ENCODE data around the gene NBDY.

Gene NBDY

DNA sequence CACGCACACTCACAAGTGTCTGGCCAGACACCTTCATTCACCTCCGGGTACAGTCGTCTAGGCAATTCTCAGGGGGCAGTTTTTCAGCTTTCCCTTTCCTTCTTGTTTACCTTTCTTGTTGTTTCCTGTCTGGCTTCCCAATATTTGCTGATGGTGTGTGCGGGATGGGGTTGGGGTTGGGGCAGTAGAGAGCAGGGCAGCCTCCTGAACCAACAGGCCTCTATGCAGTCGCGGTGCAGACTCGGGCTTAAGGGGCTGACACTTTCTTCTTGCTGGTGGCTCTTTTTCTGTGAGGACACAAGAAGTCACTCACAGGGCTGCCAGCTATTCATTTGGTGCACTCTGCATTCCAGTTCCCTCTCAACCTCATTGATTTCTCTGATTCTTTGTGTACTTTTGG, 56.4 kb downstream of the NBDY start:
- no peak for DNase-seq (ENCODE audit: low spot score)

- no peak for DNase-seq (ENCODE audit: low spot score)
These were observed 58.1 kb downstream of the NBDY start for GRCh38 chrX:56786889-56787733.

DNA sequence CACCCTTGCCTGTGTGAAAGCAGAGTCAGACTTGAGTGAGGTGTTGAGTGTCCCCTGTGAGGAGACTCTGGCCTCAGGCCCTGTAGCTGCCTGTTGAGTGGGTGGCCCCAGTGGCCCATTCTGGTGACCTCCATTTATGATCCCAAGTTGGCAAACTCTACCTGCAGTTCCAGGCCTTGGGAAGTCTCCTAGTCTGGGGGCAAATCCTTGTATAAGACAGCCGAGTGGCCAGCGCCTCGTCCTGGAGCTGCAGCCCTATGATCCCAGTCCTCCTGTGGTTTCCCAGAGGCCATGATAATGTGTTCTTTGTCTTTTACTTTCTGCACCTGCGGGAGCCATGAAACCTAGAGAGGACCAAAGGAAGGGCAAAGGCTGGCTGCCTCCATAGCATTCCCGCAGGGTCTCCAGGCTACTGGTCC, 58.7 kb downstream of the NBDY start:
- no peak for DNase-seq (ENCODE audit: low spot score)

GRCh38 chrX:56788229-56788628, 59.2 kb downstream of the NBDY start:
- DNase-seq (ENCODE audit: low spot score), result no peak

DNA sequence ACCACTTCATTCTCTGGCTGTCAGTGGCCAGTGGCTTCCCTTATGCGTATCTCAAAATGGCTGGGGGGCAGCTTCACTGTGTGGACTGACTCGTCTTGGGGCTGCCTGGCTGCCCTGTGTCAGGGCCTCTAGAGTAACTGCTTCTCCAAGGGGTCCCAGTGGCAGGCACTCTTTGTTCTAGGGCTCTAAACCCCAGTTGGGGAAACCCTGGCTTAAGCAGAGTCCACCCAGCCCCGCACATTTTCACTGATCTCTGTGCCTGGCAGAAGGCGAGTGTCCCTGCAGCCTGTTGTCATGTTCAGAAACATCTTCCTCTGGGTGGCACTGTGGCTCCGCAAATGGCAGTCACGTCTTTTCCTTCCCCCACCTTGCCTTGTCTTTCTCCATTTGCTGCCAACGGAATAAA, 59.7 kb downstream of the NBDY start:
- no peak for DNase-seq (ENCODE audit: low spot score)

- DNase-seq (ENCODE audit: low spot score), result no peak
These were observed 60.6 kb downstream of the NBDY start for GRCh38 chrX:56789518-56790070.

DNA sequence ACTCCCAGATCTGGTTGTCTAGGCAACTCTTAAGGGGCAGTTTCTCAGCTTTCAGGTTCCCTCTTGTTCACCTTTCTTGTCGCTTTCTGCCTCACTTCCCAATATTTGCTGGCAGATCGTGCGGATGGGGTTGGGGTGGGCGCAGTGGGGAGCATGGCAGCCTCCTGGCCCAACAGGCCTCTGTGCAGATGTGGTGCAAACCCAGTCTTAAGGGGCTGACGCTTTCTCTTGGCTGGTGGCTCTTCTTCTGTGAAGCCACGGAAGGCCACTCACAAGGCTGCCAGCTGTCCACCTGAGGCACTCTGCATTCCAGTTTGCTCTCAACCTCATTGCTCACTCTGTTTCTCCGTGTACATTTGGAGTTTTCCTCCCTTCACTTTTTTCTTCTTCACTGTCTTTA, 61.7 kb downstream of the NBDY start:
- DNase-seq (ENCODE audit: low spot score), result no peak

DNA sequence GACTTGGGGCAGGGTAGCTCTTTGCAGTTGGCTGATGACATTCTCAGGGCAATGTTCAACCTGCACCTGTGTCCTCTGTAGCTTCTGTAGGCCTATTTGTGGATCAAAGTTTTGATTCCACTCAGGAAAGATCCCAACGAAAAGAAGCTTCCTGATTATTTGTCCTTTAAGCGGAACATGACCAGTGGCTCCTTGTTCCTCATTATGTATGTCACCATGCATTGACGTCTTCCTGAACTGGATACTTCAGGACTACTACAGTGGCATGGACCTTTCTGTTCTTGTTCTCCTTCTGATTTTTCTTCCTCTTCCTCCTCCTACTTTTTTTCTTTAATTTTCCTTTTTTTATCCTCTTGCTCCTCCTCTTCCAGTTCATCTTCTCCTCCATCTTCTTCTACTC, 62.4 kb downstream of the NBDY start:
- DNase-seq (ENCODE audit: low spot score), result no peak

GRCh38 chrX:56792270-56793111, 63.4 kb downstream of the NBDY start:
- no peak for DNase-seq (ENCODE audit: low spot score)

GRCh38 chrX:56793112-56793430, 64.0 kb downstream of the NBDY start:
- no peak for DNase-seq (ENCODE audit: low spot score)

GRCh38 chrX:56793521-56794320, 64.7 kb downstream of the NBDY start:
- no peak for DNase-seq (ENCODE audit: low spot score)

DNA sequence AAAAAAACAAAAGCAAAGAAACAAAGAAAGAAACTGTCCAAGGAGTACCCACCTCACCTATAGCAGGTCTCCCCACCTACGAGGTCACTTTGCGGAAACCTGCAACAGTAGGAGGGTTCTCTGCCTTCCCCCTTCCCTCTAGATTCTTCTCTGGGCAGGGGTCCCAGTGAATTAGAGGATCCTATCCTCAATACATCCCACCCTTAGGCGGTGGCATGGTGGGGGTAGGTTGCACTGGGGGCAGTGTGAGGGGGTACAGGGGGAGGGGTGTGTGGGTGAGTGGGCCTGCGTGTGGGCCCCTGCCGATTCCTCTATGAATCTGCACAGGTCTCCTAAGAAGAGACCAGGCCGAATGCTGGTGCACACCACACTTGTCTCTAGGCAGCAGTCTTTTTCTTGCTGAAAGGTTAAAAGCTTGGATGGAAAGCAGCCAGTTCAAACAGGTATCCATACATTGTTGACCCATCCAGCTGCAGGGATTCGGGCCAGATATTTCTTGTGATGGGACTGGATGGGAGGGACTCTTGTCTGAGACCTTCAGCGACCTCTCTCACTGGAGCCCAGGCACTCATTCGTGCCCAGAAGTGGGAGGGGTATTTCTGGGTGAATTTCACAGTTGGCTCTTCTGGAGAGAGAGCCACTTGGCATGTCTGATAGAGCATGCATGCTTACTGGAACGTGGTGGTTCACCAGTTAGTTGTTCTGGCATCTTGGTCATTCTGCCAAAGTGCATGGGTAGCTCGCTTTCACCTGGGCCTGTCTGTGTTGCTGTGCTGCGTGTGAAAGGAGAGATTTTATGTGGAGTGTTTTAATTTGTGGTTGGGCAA, 65.6 kb downstream of the NBDY start:
- no peak for DNase-seq (ENCODE audit: low spot score)

GRCh38 chrX:56795309-56795868, 66.3 kb downstream of the NBDY start:
- DNase-seq (ENCODE audit: low spot score), result no peak

- no peak for DNase-seq (ENCODE audit: low spot score)
These were observed 67.8 kb downstream of the NBDY start for GRCh38 chrX:56796641-56797395.

GRCh38 chrX:56797574-56798338, 68.7 kb downstream of the NBDY start:
- DNase-seq (ENCODE audit: low spot score), result no peak

- no peak for DNase-seq (ENCODE audit: low spot score)
These were observed 69.3 kb downstream of the NBDY start for GRCh38 chrX:56798339-56798711.

DNA sequence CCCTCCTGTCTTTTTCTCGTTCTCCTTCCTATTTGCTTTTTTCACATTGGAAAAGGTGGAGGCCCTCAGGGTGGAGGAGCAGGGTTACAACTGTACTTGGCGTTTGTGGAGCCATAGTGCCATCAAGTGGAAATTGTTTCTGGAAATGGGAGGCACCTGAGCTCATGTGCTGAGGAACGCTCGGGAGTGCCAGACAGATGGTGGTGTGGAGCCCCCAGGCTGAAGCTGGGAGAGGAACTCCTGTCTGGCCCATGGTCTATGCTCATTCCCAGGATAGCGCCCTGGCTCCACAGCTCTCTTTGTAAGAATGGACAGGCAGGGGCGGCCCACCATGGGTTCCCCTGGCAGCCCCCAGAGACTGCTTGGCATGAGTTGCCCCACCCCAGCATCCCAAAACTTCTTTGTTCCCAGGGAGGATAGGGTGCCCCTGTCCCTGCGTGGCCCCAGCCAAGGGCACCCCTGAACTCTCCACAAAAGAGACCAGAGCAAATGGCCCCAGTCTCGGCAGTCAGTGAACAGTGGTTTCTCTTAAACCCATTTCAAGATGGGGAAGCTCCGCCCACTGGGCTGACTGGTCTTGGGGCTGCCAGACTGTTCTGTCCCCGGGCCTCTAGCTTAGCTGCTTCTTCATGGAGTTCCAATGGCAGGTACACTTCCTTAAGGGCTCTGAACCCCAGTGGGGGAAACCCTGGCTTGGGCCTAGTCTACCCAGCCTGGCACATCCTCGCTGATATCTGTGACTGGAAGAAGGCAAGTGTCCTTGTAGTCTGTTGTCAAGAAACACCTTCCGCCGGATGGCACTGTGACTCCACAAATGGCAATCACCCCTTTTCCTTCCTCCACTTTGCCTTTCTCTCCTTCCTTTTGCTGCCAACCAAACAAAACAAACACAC, 70.1 kb downstream of the NBDY start:
- DNase-seq (ENCODE audit: low spot score), result peak; percentile 1

DNA sequence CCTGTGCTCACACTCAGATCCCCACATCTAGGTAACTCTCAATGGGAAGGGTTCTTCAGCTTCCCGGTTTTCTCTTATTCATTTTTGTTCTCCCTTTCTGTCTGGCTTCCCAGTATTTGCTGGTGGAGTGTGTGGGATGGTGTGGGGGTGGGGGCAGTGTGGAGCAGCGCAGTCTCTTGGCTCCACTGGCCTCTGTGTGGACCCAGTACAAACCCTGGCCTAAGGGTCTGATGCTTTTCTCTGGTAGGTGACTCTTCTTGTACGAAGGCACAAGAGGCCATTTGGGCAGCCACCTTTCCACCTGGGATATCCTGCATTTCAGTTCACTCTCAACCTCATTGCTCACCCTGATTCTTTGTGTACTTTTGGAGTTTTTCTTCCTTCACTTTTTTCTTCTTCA, 71.3 kb downstream of the NBDY start:
- no peak for DNase-seq (ENCODE audit: low spot score)

- no peak for DNase-seq (ENCODE audit: low spot score)
These were observed 71.8 kb downstream of the NBDY start for GRCh38 chrX:56800801-56801200.

Measured in AG08396 (cell line).